NCI-H2029 (cell line): ENCODE results near the gene SLC7A9.
"Not testable (repeated sequence)": the region's sequence is repeated elsewhere in the genome, so short reads cannot be mapped to it uniquely, and the experiment has no call there.

ENCODE experiments used
- DNase-seq: peaks from one replicate; lab custom pipeline; 2025; lab: John Stamatoyannopoulos, UW

Gene SLC7A9

GRCh38 chr19:32800754-32801153 lies 68.8 kb downstream of the SLC7A9 start:
- DNase-seq, result no peak

- DNase-seq, result no peak
Measured at GRCh38 chr19:32800191-32800590, 69.4 kb downstream of the SLC7A9 start.

GRCh38 chr19:32798201-32798600 lies 71.4 kb downstream of the SLC7A9 start:
- peak; percentile 66 for DNase-seq

GRCh38 chr19:32789429-32789828 lies 80.1 kb downstream of the SLC7A9 start:
- no peak for DNase-seq

- DNase-seq, result not testable (repeated sequence)
Measured at GRCh38 chr19:32787895-32788294, 81.7 kb downstream of the SLC7A9 start.

GRCh38 chr19:32787161-32787813 lies 82.3 kb downstream of the SLC7A9 start:
- not testable (repeated sequence) for DNase-seq

GRCh38 chr19:32782089-32782488 lies 87.5 kb downstream of the SLC7A9 start:
- DNase-seq, result not testable (repeated sequence)

- DNase-seq, result no peak
Measured at GRCh38 chr19:32781280-32781679, 88.3 kb downstream of the SLC7A9 start.
